ENCODE measurements around the gene FOXN3. TPM values are rescaled to one million over a fixed set of nuclear protein-coding genes. Genes with fewer than 3 reads are reported as not detected.

FOXN3 gene
- total RNA-seq, 6 experiments from 2014 or later: 41.5 to 74.2 (median 55.8) TPM

DNA sequence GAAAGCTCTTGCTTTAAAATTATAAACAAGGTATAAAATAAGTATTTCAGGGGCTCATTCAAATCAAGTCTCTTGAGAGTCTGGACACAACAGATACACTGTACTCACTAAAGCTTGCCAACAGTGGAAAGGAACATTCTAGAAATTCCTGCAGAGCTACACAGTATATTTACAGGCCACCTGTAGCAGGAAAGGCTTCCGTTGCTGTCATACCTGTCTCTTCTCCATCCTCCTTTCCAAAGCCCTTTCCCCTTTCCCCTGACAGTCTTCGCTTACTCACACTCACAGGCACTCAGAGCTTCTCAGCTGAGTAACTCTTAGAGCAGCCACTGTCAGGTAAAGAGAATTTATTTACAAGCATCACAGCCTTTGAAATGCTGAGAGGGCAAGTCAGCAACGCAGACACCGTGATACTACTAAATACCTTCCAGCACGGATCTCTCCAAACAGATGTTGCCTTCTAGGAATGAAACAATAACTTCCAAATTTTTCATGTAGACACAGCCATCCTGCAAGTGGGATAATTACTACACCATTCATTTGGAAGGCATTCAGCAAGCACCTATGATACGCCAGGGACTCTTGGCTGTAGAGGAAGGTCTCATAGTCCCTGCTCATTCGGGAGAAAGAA lies 167.9 kb downstream of the FOXN3 start:
- intact Hi-C loops (cut with DNase I): no loop called here
- Histone ChIP-seq H3K36me3 (no peaks in the 10 kb centered on the region), H3K4me1 (peaks cover 0 to 10% (median 2%) of the 10 kb centered on the region in 4 donors), H3K27me3 (no peaks in the 10 kb centered on the region), H3K9me3 (no peaks in the 10 kb centered on the region), H3K4me3 (no peak overlapping the region), H3K27ac (no peak overlapping the region)
- TF ChIP-seq, protein P1, sequence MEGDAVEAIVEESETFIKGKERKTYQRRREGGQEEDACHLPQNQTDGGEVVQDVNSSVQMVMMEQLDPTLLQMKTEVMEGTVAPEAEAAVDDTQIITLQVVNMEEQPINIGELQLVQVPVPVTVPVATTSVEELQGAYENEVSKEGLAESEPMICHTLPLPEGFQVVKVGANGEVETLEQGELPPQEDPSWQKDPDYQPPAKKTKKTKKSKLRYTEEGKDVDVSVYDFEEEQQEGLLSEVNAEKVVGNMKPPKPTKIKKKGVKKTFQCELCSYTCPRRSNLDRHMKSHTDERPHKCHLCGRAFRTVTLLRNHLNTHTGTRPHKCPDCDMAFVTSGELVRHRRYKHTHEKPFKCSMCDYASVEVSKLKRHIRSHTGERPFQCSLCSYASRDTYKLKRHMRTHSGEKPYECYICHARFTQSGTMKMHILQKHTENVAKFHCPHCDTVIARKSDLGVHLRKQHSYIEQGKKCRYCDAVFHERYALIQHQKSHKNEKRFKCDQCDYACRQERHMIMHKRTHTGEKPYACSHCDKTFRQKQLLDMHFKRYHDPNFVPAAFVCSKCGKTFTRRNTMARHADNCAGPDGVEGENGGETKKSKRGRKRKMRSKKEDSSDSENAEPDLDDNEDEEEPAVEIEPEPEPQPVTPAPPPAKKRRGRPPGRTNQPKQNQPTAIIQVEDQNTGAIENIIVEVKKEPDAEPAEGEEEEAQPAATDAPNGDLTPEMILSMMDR (IDR thresholded peaks at IDR 0.05): no peak
- no peak for TF ChIP-seq POLR2A (IDR thresholded peaks at IDR 0.05)
- no peak for ATAC-seq
- DNase-seq: no peak
- 88% methylated on average over 6 of the region's 7 CpGs for WGBS (ENCODE audit: insufficient coverage, low coverage, low lambda C conversion rate, missing lambda C conversion rate)

DNA sequence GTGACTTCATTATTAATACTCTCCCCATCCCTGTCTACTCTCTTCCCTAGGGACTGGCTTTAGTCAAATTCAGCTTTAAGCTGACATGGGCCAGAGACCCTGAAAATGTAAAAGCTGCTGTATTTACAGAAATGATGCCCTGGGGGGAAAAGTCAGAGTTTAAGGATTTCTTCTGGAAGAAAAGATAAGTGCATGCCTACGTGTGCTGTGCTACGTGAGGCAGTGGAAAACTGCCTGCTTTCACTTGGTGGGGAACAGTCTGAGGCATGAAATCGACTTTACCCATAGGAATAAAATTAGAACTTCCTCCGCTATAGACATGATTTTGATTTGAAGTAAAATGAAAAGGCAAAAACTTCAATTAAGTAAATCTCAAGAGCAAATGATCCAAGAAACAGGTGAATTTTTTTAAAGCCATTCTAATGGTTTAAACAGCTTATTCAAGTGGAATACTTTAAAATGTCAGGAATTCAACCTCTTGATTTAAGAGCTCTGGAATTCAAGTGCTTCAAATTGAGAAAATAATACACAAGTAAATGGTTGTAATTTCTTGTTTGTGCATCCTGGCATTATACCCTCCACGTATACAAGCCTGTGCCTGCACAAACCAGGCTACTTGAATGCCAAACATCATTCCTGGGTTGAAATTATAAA lies 168.5 kb downstream of the FOXN3 start:
- intact Hi-C loops (cut with DNase I): no loop called here
- 98% methylated on average over 4 of the region's 5 CpGs for WGBS (ENCODE audit: insufficient coverage, low coverage, low lambda C conversion rate, missing lambda C conversion rate)
- Histone ChIP-seq H3K9me3 (no peaks in the 10 kb centered on the region), H3K4me3 (no peak overlapping the region), H3K4me1 (peaks cover 0 to 10% (median 2%) of the 10 kb centered on the region in 4 donors), H3K27me3 (no peaks in the 10 kb centered on the region), H3K36me3 (no peaks in the 10 kb centered on the region), H3K27ac (no peak overlapping the region)
- no peak for TF ChIP-seq POLR2A (IDR thresholded peaks at IDR 0.05)
- TF ChIP-seq, protein P1 (IDR thresholded peaks at IDR 0.05): no peak
- ATAC-seq (no peak), DNase-seq (no peak)

DNA sequence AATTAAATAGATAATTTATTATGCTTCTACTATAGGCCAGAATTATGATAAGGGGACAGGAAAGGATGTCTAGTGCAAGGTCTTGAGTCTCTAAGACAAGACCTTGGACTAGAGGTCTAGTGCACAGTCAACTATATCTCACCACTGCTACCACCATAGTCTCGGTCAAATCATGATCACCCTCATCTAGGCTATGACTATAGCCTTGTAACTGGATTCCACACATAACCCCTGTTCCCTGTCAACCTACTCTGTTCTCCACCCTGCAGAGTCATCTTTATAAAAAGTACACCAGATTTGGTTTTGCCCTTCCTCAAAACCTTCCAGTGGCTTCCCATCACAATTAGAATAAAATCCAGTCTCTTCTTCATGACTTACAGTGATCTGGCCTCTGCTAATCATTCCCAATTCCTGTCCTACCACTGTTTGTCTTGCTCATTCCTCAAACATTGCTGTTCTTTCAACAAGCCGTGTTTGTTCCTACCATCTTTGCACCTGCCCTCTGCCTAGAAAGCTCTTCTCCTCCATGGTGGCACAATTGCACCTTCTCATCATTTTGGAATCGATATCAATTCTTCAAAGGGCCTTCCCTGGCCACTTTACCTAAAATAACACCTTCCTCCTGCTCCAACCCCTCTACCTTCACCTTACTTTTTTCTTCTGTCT lies 169.4 kb downstream of the FOXN3 start:
- TF ChIP-seq POLR2A (IDR thresholded peaks at IDR 0.05): no peak
- TF ChIP-seq, protein P1 (IDR thresholded peaks at IDR 0.05): no peak
- Histone ChIP-seq H3K4me1 (peaks cover 0 to 6% (median 2%) of the 10 kb centered on the region in 4 donors), H3K36me3 (no peaks in the 10 kb centered on the region), H3K27me3 (no peaks in the 10 kb centered on the region), H3K27ac (no peak overlapping the region), H3K9me3 (no peaks in the 10 kb centered on the region), H3K4me3 (no peak overlapping the region)
- DNase-seq (no peak), ATAC-seq (peak; percentile 57 to 81 (median 68))
- intact Hi-C loops (cut with DNase I): no loop called here
- WGBS (ENCODE audit: insufficient coverage, low coverage, low lambda C conversion rate, missing lambda C conversion rate): 52% methylated on average over 2 of the region's 3 CpGs

- peaks cover 0 to 6% (median 2%) of the 10 kb centered on the region in 4 donors for H3K4me1 ChIP-seq
- TF ChIP-seq POLR2A (IDR thresholded peaks at IDR 0.05): no peak
- TF ChIP-seq, protein P1 (IDR thresholded peaks at IDR 0.05): no peak
- 89% methylated on average over 8 of the region's 8 CpGs for WGBS (ENCODE audit: insufficient coverage, low coverage, low lambda C conversion rate, missing lambda C conversion rate)
- no peak overlapping the region for H3K4me3 ChIP-seq
- H3K9me3 ChIP-seq: no peaks in the 10 kb centered on the region
- DNase-seq (no peak), ATAC-seq (no peak)
- no peaks in the 10 kb centered on the region for H3K36me3 ChIP-seq
- intact Hi-C loops (cut with DNase I): no loop called here
- H3K27me3 ChIP-seq: no peaks in the 10 kb centered on the region
- H3K27ac ChIP-seq: no peak overlapping the region
Measured at GRCh38 chr14:89246290-89246689, 170.7 kb downstream of the FOXN3 start.
